Psoas muscle (tissue), 8 donors: Measurements from ENCODE around the gene DPF1. TPM values are rescaled to one million over a fixed set of nuclear protein-coding genes. Genes with fewer than 3 reads are reported as not detected.

ENCODE experiments used
- ATAC-seq, 4 donors: fragments of 200-7000 bp; cut with Tn5 transposase; one replicate each; pipeline ENCODE4 v1.9.1; 2020; ENCODE audit warnings: moderate library complexity in 3 of 4, mild to moderate bottlenecking in 2 of 4
- DNase-seq, 2 donors: peaks; one replicate each; pipeline ENCODE4 v3.0.0-alpha.2; 2020
- H3K27ac ChIP-seq: fragments of 200-600 bp; one replicate; pipeline ENCODE4 v1.8.0; 2022
- H3K27me3 ChIP-seq, 3 donors: fragments of 200-600 bp in 1 of 3; one replicate each; pipeline versions ENCODE4 v1.6.1 to v1.8.0; 2013 to 2022; ENCODE audit warnings: low read length in 2 of 3, mild to moderate bottlenecking in 2 of 3, moderate library complexity in 1 of 3; ENCODE audit not compliant: insufficient read depth in 3 of 3
- H3K36me3 ChIP-seq, 2 donors: fragments of 200-600 bp in 1 of 2; one replicate each; pipeline versions ENCODE4 v1.6.1 to v1.8.0; 2013 to 2022; ENCODE audit warnings: low read depth in 1 of 2, mild to moderate bottlenecking in 1 of 2, moderate library complexity in 1 of 2; ENCODE audit not compliant: insufficient read depth in 1 of 2
- H3K4me1 ChIP-seq: fragments of 200-600 bp; one replicate; pipeline ENCODE4 v1.8.0; 2022
- H3K4me3 ChIP-seq: fragments of 200-600 bp; one replicate; pipeline ENCODE4 v1.8.0; 2022; ENCODE audit warnings: mild to moderate bottlenecking
- H3K9me3 ChIP-seq: fragments of 200-600 bp; one replicate; pipeline ENCODE4 v1.8.0; 2022
- WGBS, 3 donors: extraction: QIAGEN DNeasy Blood & Tissue Kit; methylation state at CpG; one replicate each; pipeline versions ENCODE4 v1.1.6 to v1.1.7; 2013; 5-methylcytosine and 5-hydroxymethylcytosine counted together
- intact Hi-C, 2 donors: fragments of 100-400 bp; cut with DNase I; formaldehyde crosslinking; loops; one replicate each; pipeline versions ENCODE4 v1.11.0 to v1.14.2; 2022
- polyA plus RNA-seq, 3 donors: library from polyadenylated mRNA; stranded (reverse); fragments of 200-250 nt; gene quantifications; one replicate each; pipeline ENCODE4 v1.2.3, GENCODE V29; 2013
- total RNA-seq, 4 donors: library from RNA; stranded (reverse); fragmentation: NEBNext Ultra II Directional in 2 of 4; extraction: Animal tissue kit (Norgen Biotek cat#: 25700) in 2 of 4; gene quantifications; one replicate each; pipeline versions ENCODE4 v1.2.1 to v1.2.4, GENCODE V29; 2021 to 2023
- TF ChIP-seq, protein P1 (sequence below): fragments of 200-600 bp; IDR thresholded peaks from one replicate; pipeline ENCODE4 v1.8.0; 2022; ENCODE audit warnings: antibody characterized with exemption
- donor health status: healthy with polysubstance abuse.
- donor health status: DM: no; HTN: no; CAD: no; lungs with moderate emphysema.
- donor health status: Bipolar disorder and iron deficiency.
- donor health status: healthy.
- donor health status: DM: yes; HTN: yes; CAD: no.
- donor health status: DM: no; HTN: no; CAD: no.
- donor health status: DM: no; HTN: no; CAD: no.
- donor health status: DM: yes; HTN: yes; CAD: no.

The DPF1 gene
- total and polyA plus RNA-seq, 7 donors = 0.07 to 0.17 (median 0.16) TPM; not detected in 4

DNA sequence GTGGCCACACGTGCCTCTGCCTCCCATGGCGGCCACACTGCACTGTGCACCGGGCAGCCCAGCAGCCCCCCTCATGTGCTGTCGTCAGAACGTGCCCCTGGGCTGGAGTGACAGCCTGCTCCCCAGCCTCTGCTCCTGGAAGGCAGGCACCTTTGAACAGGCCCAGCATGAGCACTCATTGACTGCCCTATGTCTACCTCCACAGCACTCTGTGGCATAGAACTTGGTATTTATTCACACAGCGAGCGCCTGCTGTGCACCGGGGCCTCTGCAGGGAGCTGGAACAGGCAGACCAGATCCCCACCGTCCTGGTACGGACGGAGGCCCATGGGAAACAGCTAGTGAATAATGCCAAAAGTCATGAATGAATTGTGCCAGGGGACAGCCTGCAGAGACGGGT, 53.7 kb downstream of the DPF1 start:
- peaks cover 0 to 13% of the 10 kb centered on the region in 2 donors for H3K36me3 ChIP-seq
- peaks cover 6% of the 10 kb centered on the region for H3K4me1 ChIP-seq
- no peak overlapping the region for H3K27ac ChIP-seq
- no peaks in the 10 kb centered on the region for H3K9me3 ChIP-seq
- no peaks in the 10 kb centered on the region for H3K27me3 ChIP-seq
- TF ChIP-seq, protein P1, sequence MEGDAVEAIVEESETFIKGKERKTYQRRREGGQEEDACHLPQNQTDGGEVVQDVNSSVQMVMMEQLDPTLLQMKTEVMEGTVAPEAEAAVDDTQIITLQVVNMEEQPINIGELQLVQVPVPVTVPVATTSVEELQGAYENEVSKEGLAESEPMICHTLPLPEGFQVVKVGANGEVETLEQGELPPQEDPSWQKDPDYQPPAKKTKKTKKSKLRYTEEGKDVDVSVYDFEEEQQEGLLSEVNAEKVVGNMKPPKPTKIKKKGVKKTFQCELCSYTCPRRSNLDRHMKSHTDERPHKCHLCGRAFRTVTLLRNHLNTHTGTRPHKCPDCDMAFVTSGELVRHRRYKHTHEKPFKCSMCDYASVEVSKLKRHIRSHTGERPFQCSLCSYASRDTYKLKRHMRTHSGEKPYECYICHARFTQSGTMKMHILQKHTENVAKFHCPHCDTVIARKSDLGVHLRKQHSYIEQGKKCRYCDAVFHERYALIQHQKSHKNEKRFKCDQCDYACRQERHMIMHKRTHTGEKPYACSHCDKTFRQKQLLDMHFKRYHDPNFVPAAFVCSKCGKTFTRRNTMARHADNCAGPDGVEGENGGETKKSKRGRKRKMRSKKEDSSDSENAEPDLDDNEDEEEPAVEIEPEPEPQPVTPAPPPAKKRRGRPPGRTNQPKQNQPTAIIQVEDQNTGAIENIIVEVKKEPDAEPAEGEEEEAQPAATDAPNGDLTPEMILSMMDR = no peak
- intact Hi-C loops = no loop called here
- no peak for ATAC-seq
- WGBS, 3 donors = 75 to 88% (median 77%) methylated on average over 12 of the region's 12 CpGs
- H3K4me3 ChIP-seq = no peak overlapping the region
- no peak for DNase-seq

DNA sequence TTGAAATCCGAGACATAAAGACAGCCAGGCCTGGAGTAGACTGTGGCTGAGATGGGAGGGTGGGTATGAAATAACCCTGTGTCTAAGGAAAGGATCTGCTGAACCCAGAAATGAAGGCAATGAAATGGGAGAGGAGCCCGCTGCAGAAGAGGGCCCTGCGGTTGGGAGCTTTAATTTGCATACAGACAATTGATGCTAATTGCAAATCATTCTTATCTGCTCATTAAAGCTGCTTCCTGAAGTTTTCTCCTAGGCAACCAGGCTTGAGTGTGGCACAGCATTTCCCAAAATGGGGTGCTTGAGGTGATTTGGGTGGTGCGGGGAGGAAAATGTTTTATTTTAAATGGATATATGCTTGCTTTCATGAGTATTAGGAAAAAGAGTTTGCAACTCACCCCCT, 55.4 kb downstream of the DPF1 start:
- intact Hi-C loops = no loop called here
- Histone ChIP-seq H3K27me3 (no peaks in the 10 kb centered on the region), H3K4me3 (no peak overlapping the region), H3K9me3 (no peaks in the 10 kb centered on the region), H3K27ac (no peak overlapping the region), H3K36me3 (peaks cover 0 to 30% of the 10 kb centered on the region in 2 donors), H3K4me1 (peaks cover 3% of the 10 kb centered on the region)
- DNase-seq (no peak), ATAC-seq (no peak)
- TF ChIP-seq, protein P1 = no peak
- WGBS, 3 donors = 90 to 95% (median 91%) methylated on average over 4 of the region's 4 CpGs

DNA sequence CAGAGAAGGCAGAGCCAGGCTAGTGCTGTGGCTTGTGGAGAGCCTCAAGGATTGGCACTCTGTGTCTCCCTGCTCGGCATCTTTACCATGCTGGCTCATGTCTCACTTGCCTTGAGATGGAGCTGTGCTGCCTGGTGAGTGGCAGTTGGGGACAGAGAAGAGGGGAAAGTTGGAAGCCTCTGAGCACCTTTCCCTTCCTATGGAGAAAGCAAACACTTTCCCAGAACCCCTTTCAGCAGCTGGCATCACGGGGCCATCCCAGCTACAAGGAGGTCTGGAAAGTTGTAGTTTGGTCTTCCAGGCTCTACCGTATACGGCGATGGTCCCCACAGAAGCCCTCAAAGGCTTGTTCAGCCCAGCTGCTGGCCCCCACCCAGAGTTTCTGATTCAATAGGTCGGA, 58.7 kb downstream of the DPF1 start:
- Histone ChIP-seq H3K4me3 (no peak overlapping the region), H3K4me1 (no peaks in the 10 kb centered on the region), H3K27me3 (peaks cover 0 to 3% (median 0%) of the 10 kb centered on the region in 3 donors), H3K36me3 (peaks cover 0 to 39% of the 10 kb centered on the region in 2 donors), H3K27ac (no peak overlapping the region), H3K9me3 (peaks cover 6% of the 10 kb centered on the region)
- no peak for ATAC-seq
- DNase-seq = no peak
- intact Hi-C loops = no loop called here
- 94 to 95% (median 95%) methylated on average over 6 of the region's 6 CpGs for WGBS, 3 donors
- TF ChIP-seq, protein P1 = no peak

DNA sequence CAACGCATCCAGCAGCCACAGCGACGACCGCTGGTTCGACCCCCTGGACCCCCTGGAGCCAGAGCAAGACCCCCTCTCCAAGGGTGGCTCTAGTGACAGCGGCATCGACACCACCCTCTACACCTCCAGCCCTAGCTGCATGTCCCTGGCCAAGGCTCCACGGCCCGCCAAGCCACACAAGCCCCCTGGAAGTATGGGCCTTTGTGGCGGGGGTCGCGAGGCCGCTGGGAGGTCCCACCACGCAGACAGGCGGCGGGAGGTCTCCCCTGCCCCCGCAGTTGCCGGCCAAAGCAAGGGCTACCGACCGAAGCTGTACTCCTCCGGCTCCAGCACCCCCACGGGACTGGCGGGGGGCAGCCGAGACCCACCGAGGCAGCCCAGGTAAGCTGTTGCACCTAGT, 59.5 kb downstream of the DPF1 start:
- Histone ChIP-seq H3K4me1 (no peaks in the 10 kb centered on the region), H3K9me3 (peaks cover 6% of the 10 kb centered on the region), H3K27ac (no peak overlapping the region), H3K4me3 (no peak overlapping the region), H3K27me3 (peaks cover 0 to 3% (median 0%) of the 10 kb centered on the region in 3 donors), H3K36me3 (peaks cover 0 to 39% of the 10 kb centered on the region in 2 donors)
- ATAC-seq = no peak
- intact Hi-C loops = no loop called here
- TF ChIP-seq, protein P1 = no peak
- no peak for DNase-seq
- 91 to 96% (median 95%) methylated on average over 25 of the region's 25 CpGs for WGBS, 3 donors
